ENCODE data around the gene CALN1.

- TF ChIP-seq TAF1 (IDR thresholded peaks at IDR 0.05; ENCODE audit: borderline replicate concordance, low read depth, low read length) (no peak), POLR2A (IDR thresholded peaks at IDR 0.05; ENCODE audit: low read depth, low read length) (no peak)
Observed at GRCh38 chr7:72447465-72448204, 35.5 kb upstream of the CALN1 start.
